Osteoblast (primary cell): ENCODE data around the gene PIEZO2. TPM values are rescaled to one million over a fixed set of nuclear protein-coding genes. Genes with fewer than 3 reads are reported as not detected.

Experiments
- DNase-seq: peaks from one replicate; pipeline ENCODE4 v3.0.0; 2011; ENCODE audit warnings: low spot score, mixed read lengths; ENCODE audit not compliant: insufficient read length; ENCODE audit errors: missing footprints
- H2AFZ ChIP-seq: 2 replicates; pipeline ENCODE4 v1.6.0; 2011; ENCODE audit warnings: mild to moderate bottlenecking, low read length
- H3K27ac ChIP-seq: 2 replicates; pipeline ENCODE4 v1.5.1; 2011; ENCODE audit warnings: mild to moderate bottlenecking, low read depth, low read length, moderate library complexity
- H3K27me3 ChIP-seq: 2 replicates; pipeline ENCODE4 v1.6.0; 2012; ENCODE audit warnings: mild to moderate bottlenecking, control low read depth, inconsistent platforms, low read length, moderate library complexity; ENCODE audit not compliant: insufficient read depth
- H3K36me3 ChIP-seq: 2 replicates; pipeline ENCODE4 v1.5.1; 2011; ENCODE audit warnings: mild to moderate bottlenecking, low read length, control low read depth, moderate library complexity; ENCODE audit not compliant: insufficient read depth
- H3K4me1 ChIP-seq: 2 replicates; pipeline ENCODE4 v1.5.1; 2011; ENCODE audit warnings: mild to moderate bottlenecking, low read length, control low read depth, moderate library complexity; ENCODE audit not compliant: insufficient read depth
- H3K4me2 ChIP-seq: 2 replicates; pipeline ENCODE4 v1.6.0; 2011; ENCODE audit warnings: mild to moderate bottlenecking, low read length; ENCODE audit not compliant: insufficient read depth
- H3K4me3 ChIP-seq: fragments of 200-600 bp; sonication (generic); 3 replicates; pipeline ENCODE4 v1.5.1; 2012; ENCODE audit warnings: mild to moderate bottlenecking, low read length, inconsistent platforms; ENCODE audit not compliant: insufficient read depth
- H3K79me2 ChIP-seq: 2 replicates; pipeline ENCODE4 v1.6.0; 2012; ENCODE audit warnings: mild to moderate bottlenecking, low read length, control low read depth, inconsistent platforms; ENCODE audit not compliant: insufficient read depth
- H3K9me3 ChIP-seq: 2 replicates; pipeline ENCODE4 v1.5.1; 2011; ENCODE audit warnings: low read depth, low read length, control low read depth
- H4K20me1 ChIP-seq: 2 replicates; pipeline ENCODE4 v1.6.0; 2012; ENCODE audit warnings: mild to moderate bottlenecking, low read length, control low read depth; ENCODE audit not compliant: insufficient read depth
- total RNA-seq: library from RNA; depleted of rRNA; stranded (reverse); fragments of >200 nt; gene quantifications from 2 replicates; pipeline ENCODE4 v1.2.3, GENCODE V29; 2012
- TF ChIP-seq, protein P1 (sequence below): IDR thresholded peaks from 2 replicates; pipeline ENCODE4 v1.5.1; 2011; ENCODE audit warnings: mild to moderate bottlenecking, low read depth, low read length, moderate library complexity; ENCODE audit errors: extremely low read depth

Gene PIEZO2
- total RNA-seq, 1 donor: 46.7 TPM

DNA sequence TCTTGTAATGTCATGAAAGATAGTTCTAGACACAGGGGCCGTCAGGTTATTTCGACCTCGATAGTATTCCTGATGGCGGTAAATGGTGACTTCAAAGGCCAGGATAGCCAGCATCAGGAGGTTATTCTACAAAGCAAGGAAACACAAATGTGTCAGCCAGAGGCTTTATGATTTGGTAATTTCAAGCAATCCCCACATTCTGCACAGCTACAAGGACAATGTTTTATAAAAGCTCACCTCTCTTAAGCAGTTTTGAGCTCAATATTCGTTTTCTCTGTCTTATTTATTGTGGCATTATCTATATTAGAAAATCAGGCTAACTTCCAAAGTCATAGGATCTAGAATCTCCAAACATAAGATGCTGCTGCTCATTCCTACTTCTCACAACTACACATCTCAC is 388.4 kb downstream of the PIEZO2 start:
- H3K9me3 ChIP-seq: no peaks in the 10 kb centered on the region
- H3K27me3 ChIP-seq: no peaks in the 10 kb centered on the region
- no peaks in the 10 kb centered on the region for H3K79me2 ChIP-seq
- H3K27ac ChIP-seq: no peak overlapping the region
- TF ChIP-seq, protein P1, sequence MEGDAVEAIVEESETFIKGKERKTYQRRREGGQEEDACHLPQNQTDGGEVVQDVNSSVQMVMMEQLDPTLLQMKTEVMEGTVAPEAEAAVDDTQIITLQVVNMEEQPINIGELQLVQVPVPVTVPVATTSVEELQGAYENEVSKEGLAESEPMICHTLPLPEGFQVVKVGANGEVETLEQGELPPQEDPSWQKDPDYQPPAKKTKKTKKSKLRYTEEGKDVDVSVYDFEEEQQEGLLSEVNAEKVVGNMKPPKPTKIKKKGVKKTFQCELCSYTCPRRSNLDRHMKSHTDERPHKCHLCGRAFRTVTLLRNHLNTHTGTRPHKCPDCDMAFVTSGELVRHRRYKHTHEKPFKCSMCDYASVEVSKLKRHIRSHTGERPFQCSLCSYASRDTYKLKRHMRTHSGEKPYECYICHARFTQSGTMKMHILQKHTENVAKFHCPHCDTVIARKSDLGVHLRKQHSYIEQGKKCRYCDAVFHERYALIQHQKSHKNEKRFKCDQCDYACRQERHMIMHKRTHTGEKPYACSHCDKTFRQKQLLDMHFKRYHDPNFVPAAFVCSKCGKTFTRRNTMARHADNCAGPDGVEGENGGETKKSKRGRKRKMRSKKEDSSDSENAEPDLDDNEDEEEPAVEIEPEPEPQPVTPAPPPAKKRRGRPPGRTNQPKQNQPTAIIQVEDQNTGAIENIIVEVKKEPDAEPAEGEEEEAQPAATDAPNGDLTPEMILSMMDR: no peak
- no peak for DNase-seq
- no peak overlapping the region for H3K4me3 ChIP-seq
- no peak overlapping the region for H2AFZ ChIP-seq
- H3K36me3 ChIP-seq: no peaks in the 10 kb centered on the region
- no peaks in the 10 kb centered on the region for H4K20me1 ChIP-seq
- no peak overlapping the region for H3K4me2 ChIP-seq
- H3K4me1 ChIP-seq: no peaks in the 10 kb centered on the region

DNA sequence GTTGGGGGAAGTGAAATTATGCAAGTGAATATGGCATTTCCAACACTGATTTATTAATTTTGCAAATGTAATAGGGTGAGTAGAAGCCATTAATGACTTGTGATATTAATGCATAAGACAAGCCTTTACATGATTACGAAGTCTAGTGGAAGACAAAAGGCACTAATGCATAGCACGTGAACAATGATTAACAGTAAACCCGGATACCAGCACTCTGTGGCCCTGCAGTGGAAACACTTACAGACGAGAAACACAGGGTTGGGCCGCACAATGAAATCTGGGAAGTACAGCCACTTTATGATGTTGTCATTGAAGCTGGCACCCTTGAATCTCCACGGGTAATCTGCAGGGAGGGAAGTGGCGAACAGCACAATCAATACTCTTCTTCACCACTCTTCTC is 390.1 kb downstream of the PIEZO2 start:
- no peak overlapping the region for H3K4me3 ChIP-seq
- H2AFZ ChIP-seq: no peak overlapping the region
- no peaks in the 10 kb centered on the region for H3K27me3 ChIP-seq
- no peaks in the 10 kb centered on the region for H3K9me3 ChIP-seq
- no peaks in the 10 kb centered on the region for H3K79me2 ChIP-seq
- no peaks in the 10 kb centered on the region for H3K36me3 ChIP-seq
- no peak for DNase-seq
- H3K4me1 ChIP-seq: no peaks in the 10 kb centered on the region
- no peak overlapping the region for H3K27ac ChIP-seq
- H4K20me1 ChIP-seq: no peaks in the 10 kb centered on the region
- TF ChIP-seq, protein P1: no peak
- no peak overlapping the region for H3K4me2 ChIP-seq

DNA sequence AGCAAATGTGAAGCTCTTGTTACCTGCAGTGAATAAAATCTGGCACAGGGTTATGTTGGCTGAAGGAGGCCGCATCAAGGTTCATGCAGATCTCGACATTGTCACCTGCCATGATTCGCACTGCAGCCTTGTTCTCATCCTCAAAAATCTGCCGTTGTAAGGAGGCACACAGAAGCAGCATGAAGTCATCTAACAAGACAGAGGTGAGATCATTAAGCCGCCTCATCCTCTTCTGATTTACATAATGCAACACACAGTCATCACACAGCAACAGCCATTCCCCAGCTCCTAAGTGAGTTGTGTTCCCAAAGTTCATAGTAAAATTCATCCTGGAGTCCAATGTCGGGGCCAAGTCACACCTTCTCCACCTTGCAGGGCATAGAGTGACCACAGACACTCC is 391.4 kb downstream of the PIEZO2 start:
- no peaks in the 10 kb centered on the region for H3K4me1 ChIP-seq
- H3K4me2 ChIP-seq: no peak overlapping the region
- H2AFZ ChIP-seq: no peak overlapping the region
- H3K4me3 ChIP-seq: no peak overlapping the region
- DNase-seq: no peak
- TF ChIP-seq, protein P1: no peak
- H3K36me3 ChIP-seq: no peaks in the 10 kb centered on the region
- H3K79me2 ChIP-seq: no peaks in the 10 kb centered on the region
- no peaks in the 10 kb centered on the region for H3K27me3 ChIP-seq
- H3K27ac ChIP-seq: no peak overlapping the region
- H4K20me1 ChIP-seq: no peaks in the 10 kb centered on the region
- no peaks in the 10 kb centered on the region for H3K9me3 ChIP-seq

DNA sequence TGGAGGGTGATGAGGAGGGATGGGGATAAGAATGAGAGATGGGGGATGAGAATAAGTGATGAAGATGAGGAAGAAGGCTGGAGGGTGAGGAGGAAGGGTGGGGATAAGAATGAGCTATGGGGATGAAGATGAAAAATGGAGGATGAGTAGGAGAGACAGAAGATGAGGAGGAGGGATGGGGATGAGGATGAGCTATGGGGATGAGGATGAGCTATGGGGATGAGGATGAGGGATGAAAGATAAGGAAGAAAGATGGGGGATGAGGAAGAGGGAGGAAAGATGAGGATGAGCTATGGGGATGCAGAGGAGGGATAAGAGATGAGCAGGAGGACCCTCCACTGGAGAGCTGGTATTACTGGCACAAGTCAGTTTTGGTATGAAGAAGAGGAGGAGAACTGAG is 392.0 kb downstream of the PIEZO2 start:
- TF ChIP-seq, protein P1: no peak
- no peaks in the 10 kb centered on the region for H4K20me1 ChIP-seq
- no peaks in the 10 kb centered on the region for H3K4me1 ChIP-seq
- H3K79me2 ChIP-seq: no peaks in the 10 kb centered on the region
- DNase-seq: no peak
- H3K27me3 ChIP-seq: no peaks in the 10 kb centered on the region
- no peak overlapping the region for H3K4me2 ChIP-seq
- H3K27ac ChIP-seq: no peak overlapping the region
- H2AFZ ChIP-seq: no peak overlapping the region
- H3K4me3 ChIP-seq: no peak overlapping the region
- H3K36me3 ChIP-seq: no peaks in the 10 kb centered on the region
- no peaks in the 10 kb centered on the region for H3K9me3 ChIP-seq
